Osteocyte (in vitro differentiated cells): ENCODE measurements around the gene CYB5R3. TPM values are rescaled to one million over a fixed set of nuclear protein-coding genes. Genes with fewer than 3 reads are reported as not detected.
"Not testable (repeated sequence)": the region's sequence is repeated elsewhere in the genome, so short reads cannot be mapped to it uniquely, and the experiment has no call there.

Experiments used
- DNase-seq: peaks from one replicate; pipeline ENCODE4 v3.0.0; 2021; ENCODE audit warnings: mixed read lengths; ENCODE audit not compliant: unreplicated experiment; ENCODE audit errors: extremely low spot score
- H3K27ac Mint-ChIP-seq: one replicate; pipeline ENCODE4 v1.8.0; 2021; ENCODE audit warnings: mild to moderate bottlenecking, mixed read lengths; ENCODE audit not compliant: unreplicated experiment
- H3K27me3 Mint-ChIP-seq: one replicate; pipeline ENCODE4 v1.8.0; 2021; ENCODE audit warnings: mixed read lengths; ENCODE audit not compliant: unreplicated experiment
- H3K36me3 Mint-ChIP-seq: one replicate; pipeline ENCODE4 v1.8.0; 2021; ENCODE audit warnings: mixed read lengths; ENCODE audit not compliant: unreplicated experiment
- H3K4me1 Mint-ChIP-seq: one replicate; pipeline ENCODE4 v1.8.0; 2021; ENCODE audit warnings: mixed read lengths; ENCODE audit not compliant: unreplicated experiment
- H3K4me3 Mint-ChIP-seq: one replicate; pipeline ENCODE4 v1.8.0; 2021; ENCODE audit warnings: mild to moderate bottlenecking, moderate library complexity, mixed read lengths; ENCODE audit not compliant: unreplicated experiment
- H3K9me3 Mint-ChIP-seq: one replicate; pipeline ENCODE4 v1.8.0; 2021; ENCODE audit warnings: mixed read lengths; ENCODE audit not compliant: unreplicated experiment
- total RNA-seq: library from RNA; stranded (reverse); gene quantifications from 2 replicates; pipeline ENCODE4 v1.2.1, GENCODE V29; 2021
- TF ChIP-seq, protein P1 (sequence below): fragments of 200-600 bp; sonication (generic); IDR thresholded peaks from 2 replicates; pipeline ENCODE4 v1.5.0; 2021; ENCODE audit warnings: antibody characterized with exemption, mild to moderate bottlenecking, moderate library complexity

Gene CYB5R3
- total RNA-seq, 1 donor from 2014 or later = 408 TPM

DNA sequence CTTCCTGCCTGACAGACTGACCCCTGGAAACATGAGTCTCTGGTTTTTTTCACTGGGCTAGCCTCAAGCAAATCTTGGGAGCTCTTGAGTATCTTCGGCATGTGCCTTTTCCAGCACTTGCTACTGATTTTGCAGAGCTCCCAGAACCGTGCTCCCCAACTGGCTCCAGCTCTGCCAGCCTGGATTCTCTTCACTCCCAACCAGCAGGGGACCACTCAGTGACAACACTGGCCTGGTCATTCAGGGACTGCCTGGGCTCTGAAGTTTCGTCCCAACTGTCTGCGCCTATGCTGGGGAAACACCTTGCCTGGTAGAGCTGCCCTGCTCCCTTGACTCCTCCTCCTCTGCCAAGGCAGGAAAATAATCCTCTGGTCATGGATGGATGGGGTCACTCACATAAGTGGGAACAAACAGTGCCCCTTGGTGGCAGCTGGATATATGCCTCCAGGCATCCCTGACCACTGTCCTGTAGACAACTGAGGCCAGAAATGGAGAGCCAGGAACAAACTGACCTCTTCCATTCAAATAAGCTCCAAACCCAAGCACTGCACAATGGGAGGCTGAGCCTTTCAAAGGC lies 64.7 kb downstream of the CYB5R3 start:
- Mint-ChIP-seq H3K27ac (no peak overlapping the region), H3K4me3 (no peak overlapping the region), H3K9me3 (no peaks in the 10 kb centered on the region), H3K36me3 (peaks cover 27% of the 10 kb centered on the region), H3K4me1 (peaks cover 10% of the 10 kb centered on the region), H3K27me3 (no peaks in the 10 kb centered on the region)
- DNase-seq = no peak
- TF ChIP-seq, protein P1, sequence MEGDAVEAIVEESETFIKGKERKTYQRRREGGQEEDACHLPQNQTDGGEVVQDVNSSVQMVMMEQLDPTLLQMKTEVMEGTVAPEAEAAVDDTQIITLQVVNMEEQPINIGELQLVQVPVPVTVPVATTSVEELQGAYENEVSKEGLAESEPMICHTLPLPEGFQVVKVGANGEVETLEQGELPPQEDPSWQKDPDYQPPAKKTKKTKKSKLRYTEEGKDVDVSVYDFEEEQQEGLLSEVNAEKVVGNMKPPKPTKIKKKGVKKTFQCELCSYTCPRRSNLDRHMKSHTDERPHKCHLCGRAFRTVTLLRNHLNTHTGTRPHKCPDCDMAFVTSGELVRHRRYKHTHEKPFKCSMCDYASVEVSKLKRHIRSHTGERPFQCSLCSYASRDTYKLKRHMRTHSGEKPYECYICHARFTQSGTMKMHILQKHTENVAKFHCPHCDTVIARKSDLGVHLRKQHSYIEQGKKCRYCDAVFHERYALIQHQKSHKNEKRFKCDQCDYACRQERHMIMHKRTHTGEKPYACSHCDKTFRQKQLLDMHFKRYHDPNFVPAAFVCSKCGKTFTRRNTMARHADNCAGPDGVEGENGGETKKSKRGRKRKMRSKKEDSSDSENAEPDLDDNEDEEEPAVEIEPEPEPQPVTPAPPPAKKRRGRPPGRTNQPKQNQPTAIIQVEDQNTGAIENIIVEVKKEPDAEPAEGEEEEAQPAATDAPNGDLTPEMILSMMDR = no peak

- Mint-ChIP-seq H3K9me3 (no peaks in the 10 kb centered on the region), H3K36me3 (peaks cover 24% of the 10 kb centered on the region), H3K4me3 (no peak overlapping the region), H3K27me3 (no peaks in the 10 kb centered on the region), H3K27ac (no peak overlapping the region), H3K4me1 (peaks cover 10% of the 10 kb centered on the region)
- DNase-seq = no peak
- TF ChIP-seq, protein P1 = no peak
These were observed 66.2 kb downstream of the CYB5R3 start for GRCh38 chr22:42582987-42583386.

GRCh38 chr22:42581762-42582716 lies 67.2 kb downstream of the CYB5R3 start:
- Mint-ChIP-seq H3K9me3 (no peaks in the 10 kb centered on the region), H3K27me3 (no peaks in the 10 kb centered on the region), H3K4me3 (peak overlapping the region; percentile 90), H3K4me1 (peaks cover 10% of the 10 kb centered on the region), H3K27ac (peak overlapping the region; percentile 24), H3K36me3 (peaks cover 22% of the 10 kb centered on the region)
- TF ChIP-seq, protein P1 = no peak
- DNase-seq = peak; percentile 90

DNA sequence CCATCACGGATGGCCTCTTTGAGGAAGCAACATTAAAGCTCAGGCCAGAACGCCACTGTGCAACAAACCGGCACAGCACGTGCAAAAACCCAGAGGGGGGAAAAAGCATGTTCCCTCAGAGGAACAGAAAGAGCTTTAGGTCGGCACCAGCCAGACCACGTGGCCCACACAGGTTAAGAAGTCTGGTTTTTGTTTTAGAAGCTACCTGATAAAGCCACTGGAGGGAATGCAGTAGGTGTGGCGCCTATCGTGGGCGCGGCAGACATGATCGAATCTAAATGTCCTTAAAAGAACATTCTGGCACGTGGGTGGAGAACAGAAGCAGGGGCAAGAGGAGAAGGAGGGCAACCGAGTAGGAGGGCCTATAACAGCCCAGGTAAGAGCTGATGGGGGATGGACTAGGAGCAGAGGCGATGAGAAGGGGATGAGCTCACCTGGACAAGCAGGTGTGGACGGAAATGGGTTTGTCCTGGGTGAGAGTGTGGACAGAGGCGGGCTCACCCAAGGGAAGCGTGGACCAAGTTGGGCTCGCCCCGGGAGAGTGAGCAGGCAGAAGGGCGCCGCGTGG lies 67.9 kb downstream of the CYB5R3 start:
- Mint-ChIP-seq H3K4me1 (peaks cover 10% of the 10 kb centered on the region), H3K36me3 (peaks cover 16% of the 10 kb centered on the region), H3K4me3 (peak overlapping the region; percentile 90)
- H3K27me3 Mint-ChIP-seq, H3K9me3 Mint-ChIP-seq, H3K27ac Mint-ChIP-seq, DNase-seq: not testable (repeated sequence)

GRCh38 chr22:42580040-42580439 lies 69.2 kb downstream of the CYB5R3 start:
- Mint-ChIP-seq H3K4me1 (peaks cover 10% of the 10 kb centered on the region), H3K36me3 (peaks cover 11% of the 10 kb centered on the region), H3K4me3 (peak overlapping the region; percentile 18)
- not testable (repeated sequence) for DNase-seq, H3K27ac Mint-ChIP-seq, H3K9me3 Mint-ChIP-seq, H3K27me3 Mint-ChIP-seq
